Heart left ventricle (tissue), 16 donors: ENCODE data around the gene SLC10A7. TPM values are rescaled to one million over a fixed set of nuclear protein-coding genes. Genes with fewer than 3 reads are reported as not detected.

Source experiments
- ATAC-seq, 4 donors: fragments of 200-7000 bp; cut with Tn5 transposase; one replicate each; pipeline ENCODE4 v1.9.1; 2020 to 2022; ENCODE audit warnings: moderate library complexity in 4 of 4, mild to moderate bottlenecking in 3 of 4, moderate number of reproducible peaks in 1 of 4
- DNase-seq, 5 donors: peaks; one replicate each; pipeline ENCODE4 v3.0.0-alpha.2; 2020
- H3K27ac ChIP-seq, 12 donors: fragments of 200-600 bp; sonication (generic) in 4 of 12; one replicate each; pipeline versions ENCODE4 v1.5.0 to v1.8.0; 2016 to 2022; ENCODE audit warnings: mild to moderate bottlenecking in 2 of 12
- H3K27me3 ChIP-seq, 9 donors: fragments of 200-600 bp; sonication (generic) in 2 of 9; one replicate each; pipeline versions ENCODE4 v1.5.1 to v1.8.0; 2016 to 2022; ENCODE audit warnings: mild to moderate bottlenecking in 3 of 9
- H3K36me3 ChIP-seq, 9 donors: fragments of 200-600 bp; sonication (generic) in 2 of 9; one replicate each; pipeline versions ENCODE4 v1.5.0 to v1.8.0; 2018 to 2022; ENCODE audit warnings: mild to moderate bottlenecking in 2 of 9
- H3K4me1 ChIP-seq, 12 donors: fragments of 200-600 bp; sonication (generic) in 4 of 12; one replicate each; pipeline versions ENCODE4 v1.5.0 to v1.8.0; 2016 to 2022; ENCODE audit warnings: mild to moderate bottlenecking in 3 of 12
- H3K4me3 ChIP-seq, 12 donors: fragments of 200-600 bp; sonication (generic) in 4 of 12; one replicate each; pipeline versions ENCODE4 v1.5.0 to v1.8.0; 2017 to 2022; ENCODE audit warnings: mild to moderate bottlenecking in 9 of 12, moderate library complexity in 4 of 12
- H3K9me3 ChIP-seq, 12 donors: fragments of 200-600 bp; sonication (generic) in 4 of 12; one replicate each; pipeline versions ENCODE4 v1.5.0 to v1.8.0; 2016 to 2022; ENCODE audit warnings: mild to moderate bottlenecking in 1 of 12
- CTCF ChIP-seq, 12 donors: fragments of 200-600 bp; sonication (generic) in 4 of 12; IDR thresholded peaks; one replicate each; pipeline versions ENCODE4 v1.5.0 to v1.8.0; 2018 to 2022; ENCODE audit warnings: antibody characterized with exemption in 12 of 12, mild to moderate bottlenecking in 5 of 12
- POLR2A ChIP-seq, 2 donors: fragments of 450-650 bp; IDR thresholded peaks; one replicate each; pipeline ENCODE4 v1.6.1; 2017; ENCODE audit warnings: antibody characterized with exemption in 2 of 2, mild to moderate bottlenecking in 2 of 2, moderate library complexity in 2 of 2
- WGBS, 4 donors: extraction: QIAGEN DNeasy Blood & Tissue Kit in 2 of 4; methylation state at CpG; one replicate each; pipeline versions ENCODE4 v1.1.5 to v1.1.7; 2013 to 2018; 5-methylcytosine and 5-hydroxymethylcytosine counted together
- intact Hi-C, 10 donors: fragments of 100-400 bp; cut with DNase I; formaldehyde crosslinking; loops; one replicate each; pipeline versions ENCODE4 v1.11.1 to v1.14.2; 2022
- polyA plus RNA-seq, 2 donors: library from polyadenylated mRNA; stranded (reverse); fragments of 200-250 nt; gene quantifications; one replicate each; pipeline ENCODE4 v1.2.3, GENCODE V29; 2013
- total RNA-seq, 9 donors: library from RNA; depleted of rRNA in 2 of 9; stranded (reverse); fragments of >200 nt in 2 of 9; fragmentation: NEBNext Ultra II Directional in 3 of 9; extraction: Animal tissue kit (Norgen Biotek cat#: 25700) in 3 of 9; gene quantifications; one replicate each; pipeline versions ENCODE4 v1.1.0 to v1.2.4, GENCODE V29; 2016 to 2023
- donor health status: ischemic (EF 13 %, LVEDD 7.1; RV severe dilation, severe dysfunction).
- donor health status: healthy with polysubstance abuse.
- donor health status: DM: no; HTN: yes; CAD: no.
- donor health status: DM: no; HTN: no; CAD: no.
- donor health status: ischemic (EF 25% LVEDD 6.9; RV normal size, moderate dysfunction).
- donor health status: ischemic (EF 25% LVEDD 5.7; RV mildly dilated, moderate dysfunction).
- donor health status: healthy.
- donor health status: DM: yes; HTN: yes; CAD: no.
- donor health status: ischemic (EF 35%, LVEDD 5.7; RV mildly dilated, moderate dysfunction).
- donor health status: nonischemic (EF 11% LVEDD 7.7; RV severe dilation, severe dysfunction).
- donor health status: DM: yes; HTN: yes; CAD: no.
- donor health status: PGD.
- donor health status: ischemic (EF 29% LVEDD 5.4; RV normal size, mild dysfunction).
- donor health status: nonischemic (EF 23%, LVEDD 6.1; RV moderate dilation, normal function).

SLC10A7 gene
- total and polyA plus RNA-seq, 11 donors, result 1.2 to 8.7 (median 3.1) TPM

- H3K36me3 ChIP-seq, result peaks cover 0 to 30% (median 10%) of the 10 kb centered on the region in 9 donors
- intact Hi-C loops, result no loop called here
- no peak overlapping the region for H3K4me3 ChIP-seq
- H3K4me1 ChIP-seq, result peaks cover 0 to 7% (median 6%) of the 10 kb centered on the region in 12 donors
- no peaks in the 10 kb centered on the region for H3K9me3 ChIP-seq
- WGBS, 4 donors, result 87 to 91% (median 89%) methylated on average over 7 of the region's 7 CpGs
- TF ChIP-seq CTCF (IDR thresholded peaks at IDR 0.05), result no peak
- no peak for TF ChIP-seq POLR2A (IDR thresholded peaks at IDR 0.05)
- DNase-seq (no peak), ATAC-seq (no peak)
- no peaks in the 10 kb centered on the region for H3K27me3 ChIP-seq
- no peak overlapping the region for H3K27ac ChIP-seq
Observed at GRCh38 chr4:146514651-146515357, 6.9 kb downstream of the SLC10A7 start.

- no peaks in the 10 kb centered on the region for H3K9me3 ChIP-seq
- H3K27me3 ChIP-seq, result no peaks in the 10 kb centered on the region
- intact Hi-C loops, result no loop called here
- DNase-seq (no peak), ATAC-seq (no peak)
- peaks cover 0 to 40% (median 10%) of the 10 kb centered on the region in 9 donors for H3K36me3 ChIP-seq
- H3K4me3 ChIP-seq, result no peak overlapping the region
- H3K27ac ChIP-seq, result no peak overlapping the region
- 91 to 100% (median 97%) methylated on average over 1 of the region's 1 CpG for WGBS, 4 donors
- no peak for TF ChIP-seq POLR2A (IDR thresholded peaks at IDR 0.05)
- no peak for TF ChIP-seq CTCF (IDR thresholded peaks at IDR 0.05)
- no peaks in the 10 kb centered on the region for H3K4me1 ChIP-seq
Observed at GRCh38 chr4:146513548-146513947, 8.2 kb downstream of the SLC10A7 start.

DNA sequence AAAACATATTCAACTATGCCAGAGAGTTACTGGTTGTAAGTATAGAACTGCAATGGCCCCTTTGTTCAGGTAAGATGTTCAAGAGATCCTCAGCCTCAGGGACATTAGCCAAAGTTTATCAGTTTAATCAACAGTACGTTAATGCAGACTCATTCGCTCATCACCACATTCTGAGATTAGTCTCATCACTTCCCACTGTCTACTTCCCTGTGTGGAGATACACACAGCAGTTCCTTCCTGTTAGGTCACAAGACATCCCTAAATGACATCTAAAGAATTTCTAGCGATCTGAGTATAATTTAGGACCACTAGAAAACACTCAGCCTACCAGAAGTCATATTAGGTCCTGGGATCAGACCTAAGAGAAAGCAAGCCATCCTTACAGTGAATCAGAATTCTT, 10.4 kb downstream of the SLC10A7 start:
- DNase-seq, result no peak
- Histone ChIP-seq H3K4me3 (no peak overlapping the region), H3K27ac (no peak overlapping the region), H3K36me3 (peaks cover 0 to 41% (median 11%) of the 10 kb centered on the region in 9 donors), H3K4me1 (no peaks in the 10 kb centered on the region), H3K27me3 (no peaks in the 10 kb centered on the region), H3K9me3 (no peaks in the 10 kb centered on the region)
- 46 to 57% (median 53%) methylated on average over 3 of the region's 3 CpGs for WGBS, 4 donors
- intact Hi-C loops, result no loop called here
- ATAC-seq, result no peak
- TF ChIP-seq POLR2A (IDR thresholded peaks at IDR 0.05) (no peak), CTCF (IDR thresholded peaks at IDR 0.05) (no peak)

- Histone ChIP-seq H3K9me3 (no peaks in the 10 kb centered on the region), H3K27ac (no peak overlapping the region), H3K4me3 (no peak overlapping the region), H3K36me3 (peaks cover 0 to 37% (median 11%) of the 10 kb centered on the region in 9 donors), H3K27me3 (no peaks in the 10 kb centered on the region), H3K4me1 (no peaks in the 10 kb centered on the region)
- TF ChIP-seq POLR2A (IDR thresholded peaks at IDR 0.05) (no peak), CTCF (IDR thresholded peaks at IDR 0.05) (no peak)
- no peak for ATAC-seq
- intact Hi-C loops, result no loop called here
- DNase-seq, result no peak
- 77 to 84% (median 80%) methylated on average over 3 of the region's 3 CpGs for WGBS, 4 donors
Observed at GRCh38 chr4:146510942-146511341, 10.8 kb downstream of the SLC10A7 start.
